Measurements from ENCODE around the gene PAGE3.

PAGE3 gene, protein sequence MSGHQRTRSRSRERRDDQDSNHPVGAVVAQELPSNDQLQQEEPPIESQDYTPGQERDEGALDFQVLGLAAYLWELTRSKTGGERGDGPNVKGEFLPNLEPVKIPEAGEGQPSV

DNA sequence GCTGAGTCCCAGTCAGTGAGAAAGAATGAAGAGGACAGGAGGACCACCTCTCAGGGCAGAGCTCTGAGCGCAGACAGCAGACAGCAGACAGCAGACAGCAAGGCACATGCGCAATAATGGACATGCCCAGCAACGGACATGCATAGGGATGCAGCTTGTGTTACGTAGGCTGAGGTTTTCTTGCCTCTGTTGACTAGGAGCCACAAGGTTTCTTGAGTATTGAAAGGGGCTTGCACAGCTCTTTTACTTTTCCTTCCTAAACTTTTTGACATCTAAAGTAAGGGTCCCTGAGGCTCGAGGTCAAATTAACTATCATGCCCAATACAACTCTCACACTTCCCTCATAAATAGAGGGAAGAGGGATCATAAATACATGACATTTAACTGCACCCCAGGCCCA, at the start of gene PAGE3:
TSS of gene PAGE3 (minus strand) at position 101 of the 400 bp plus-strand sequence. CDS start 1,013 bp downstream, outside the sequence.
- Histone ChIP-seq H3K4me3 (ENCODE audit: low read depth, low read length) (no peak within 1 kb of the TSS), H3K9me3 (ENCODE audit: control insufficient read depth, insufficient read depth, low read length) (no peaks in the 10 kb centered on the region), H3K4me1 (ENCODE audit: control insufficient read depth, insufficient read depth, low read length) (no peaks in the 10 kb centered on the region), H3K27me3 (ENCODE audit: control insufficient read depth, insufficient read depth, low read length) (no peaks in the 10 kb centered on the region), H3K36me3 (ENCODE audit: control insufficient read depth, insufficient read depth, low read length) (no peaks in the 10 kb centered on the region), H3K9ac (ENCODE audit: low read depth, low read length) (no peak within 1 kb of the TSS)

DNA sequence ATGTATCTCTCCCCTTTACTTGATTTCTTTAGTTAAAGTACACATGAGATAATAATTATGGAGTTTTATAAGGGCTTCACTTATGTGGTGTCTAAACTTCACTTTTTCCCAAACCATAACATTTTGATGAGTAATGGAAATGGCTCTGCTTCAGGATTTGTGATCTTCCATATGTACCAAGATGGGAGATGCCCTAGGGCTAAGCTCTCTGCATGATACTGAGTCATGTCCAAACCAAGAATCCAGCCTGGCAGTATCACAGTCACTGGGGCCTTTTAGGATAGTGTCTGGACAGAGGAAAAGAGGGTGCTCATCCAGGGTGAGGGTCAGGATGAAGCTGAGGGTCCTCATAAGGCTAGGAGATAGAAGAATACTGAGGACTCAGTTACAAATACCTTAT, 47.9 kb upstream of the PAGE3 start:
- Histone ChIP-seq H3K36me3 (ENCODE audit: control insufficient read depth, insufficient read depth, low read length) (no peaks in the 10 kb centered on the region), H3K27me3 (ENCODE audit: control insufficient read depth, insufficient read depth, low read length) (no peaks in the 10 kb centered on the region), H3K4me3 (ENCODE audit: low read depth, low read length) (no peak overlapping the region), H3K4me1 (ENCODE audit: control insufficient read depth, insufficient read depth, low read length) (no peaks in the 10 kb centered on the region), H3K9me3 (ENCODE audit: control insufficient read depth, insufficient read depth, low read length) (no peaks in the 10 kb centered on the region), H3K9ac (ENCODE audit: low read depth, low read length) (no peak overlapping the region)

DNA sequence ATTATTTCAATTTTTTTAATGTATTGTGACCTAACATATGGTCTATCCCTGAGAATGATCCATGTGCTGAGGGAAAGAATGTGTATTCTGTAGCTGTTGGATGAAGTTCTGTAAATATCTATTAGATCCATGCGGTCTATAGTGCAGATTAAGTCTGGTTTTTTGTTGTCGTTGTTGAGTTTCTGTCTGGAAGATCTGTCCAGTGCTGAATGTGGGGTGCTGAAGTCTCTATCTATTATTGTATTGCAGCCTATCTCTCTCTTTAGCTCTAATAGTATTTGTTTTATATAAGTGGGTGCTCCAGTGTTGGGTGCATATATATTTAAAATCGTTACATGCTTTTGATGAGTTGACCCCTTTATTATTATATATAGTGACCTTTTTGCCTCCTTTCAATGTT, 26.2 kb upstream of the PAGE3 start:
- Histone ChIP-seq H3K9me3 (ENCODE audit: control insufficient read depth, insufficient read depth, low read length) (no peaks in the 10 kb centered on the region), H3K36me3 (ENCODE audit: control insufficient read depth, insufficient read depth, low read length) (no peaks in the 10 kb centered on the region), H3K27me3 (ENCODE audit: control insufficient read depth, insufficient read depth, low read length) (no peaks in the 10 kb centered on the region), H3K4me1 (ENCODE audit: control insufficient read depth, insufficient read depth, low read length) (no peaks in the 10 kb centered on the region), H3K9ac (ENCODE audit: low read depth, low read length) (no peak overlapping the region), H3K4me3 (ENCODE audit: low read depth, low read length) (no peak overlapping the region)

DNA sequence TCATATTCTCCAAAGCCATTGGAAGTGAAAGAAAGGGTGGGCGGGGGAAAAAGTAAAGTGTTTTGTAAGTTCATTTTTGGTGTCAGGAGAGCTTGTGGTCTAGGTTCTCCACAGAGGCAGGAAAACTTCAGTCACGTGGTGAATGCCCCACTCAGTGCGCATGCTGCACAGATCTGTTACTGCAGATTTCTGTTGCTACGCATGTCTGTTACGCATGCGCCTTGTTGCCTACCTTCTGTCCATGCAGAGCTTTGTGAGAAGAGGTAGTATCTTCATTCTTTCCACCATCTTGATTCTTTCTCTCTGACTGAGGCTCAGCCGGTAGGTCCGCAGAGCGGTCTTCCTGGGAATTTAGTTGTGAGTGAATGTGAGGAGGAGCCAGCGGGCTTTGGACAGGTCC, 15.1 kb upstream of the PAGE3 start:
- H3K27me3 ChIP-seq (ENCODE audit: control insufficient read depth, insufficient read depth, low read length): no peaks in the 10 kb centered on the region
- no peak overlapping the region for H3K9ac ChIP-seq (ENCODE audit: low read depth, low read length)
- no peaks in the 10 kb centered on the region for H3K4me1 ChIP-seq (ENCODE audit: control insufficient read depth, insufficient read depth, low read length)
- H3K4me3 ChIP-seq (ENCODE audit: low read depth, low read length): no peak overlapping the region
- H3K9me3 ChIP-seq (ENCODE audit: control insufficient read depth, insufficient read depth, low read length): peaks cover 2% of the 10 kb centered on the region
- no peaks in the 10 kb centered on the region for H3K36me3 ChIP-seq (ENCODE audit: control insufficient read depth, insufficient read depth, low read length)

DNA sequence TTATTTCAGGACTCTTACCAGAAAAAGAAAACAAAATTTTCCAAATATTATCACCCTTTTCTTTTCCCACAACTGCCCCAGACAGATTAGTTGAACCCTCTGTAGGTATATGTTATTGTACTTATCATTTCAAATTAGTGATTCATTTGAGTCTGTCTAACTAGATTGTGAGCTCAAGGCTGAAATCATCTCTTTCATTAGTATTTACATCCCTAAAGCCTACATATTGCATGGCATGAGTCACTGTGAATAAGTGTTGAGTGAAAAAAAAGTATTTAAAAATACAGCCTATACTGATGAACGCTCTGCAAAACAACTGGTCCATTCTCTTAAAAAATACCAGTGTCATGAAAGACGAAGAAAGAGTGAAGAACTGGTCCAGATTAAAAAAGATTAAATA, 3.9 kb downstream of the PAGE3 start:
- Histone ChIP-seq H3K9me3 (ENCODE audit: control insufficient read depth, insufficient read depth, low read length) (no peaks in the 10 kb centered on the region), H3K9ac (ENCODE audit: low read depth, low read length) (no peak overlapping the region), H3K27me3 (ENCODE audit: control insufficient read depth, insufficient read depth, low read length) (no peaks in the 10 kb centered on the region), H3K36me3 (ENCODE audit: control insufficient read depth, insufficient read depth, low read length) (no peaks in the 10 kb centered on the region), H3K4me1 (ENCODE audit: control insufficient read depth, insufficient read depth, low read length) (no peaks in the 10 kb centered on the region), H3K4me3 (ENCODE audit: low read depth, low read length) (no peak overlapping the region)

DNA sequence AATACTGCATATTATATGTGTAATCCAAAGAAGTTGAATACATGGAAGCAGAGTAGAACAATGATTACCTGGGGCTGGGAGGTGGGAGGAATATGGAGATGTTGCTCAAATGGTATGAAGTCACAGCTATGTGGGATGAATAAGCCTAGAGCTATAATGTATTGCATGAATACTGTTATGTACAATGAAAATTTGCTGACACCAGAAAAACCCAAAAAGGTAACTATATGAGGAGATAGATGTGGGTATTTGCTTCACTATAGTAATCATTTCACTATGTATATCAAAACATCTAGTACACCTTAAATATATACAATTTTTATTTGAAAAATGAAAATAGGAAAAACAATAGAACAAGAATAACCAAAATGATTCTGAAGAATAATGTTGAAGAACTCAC, 11.2 kb downstream of the PAGE3 start:
- H3K9me3 ChIP-seq (ENCODE audit: control insufficient read depth, insufficient read depth, low read length): no peaks in the 10 kb centered on the region
- no peak overlapping the region for H3K4me3 ChIP-seq (ENCODE audit: low read depth, low read length)
- no peaks in the 10 kb centered on the region for H3K27me3 ChIP-seq (ENCODE audit: control insufficient read depth, insufficient read depth, low read length)
- no peak overlapping the region for H3K9ac ChIP-seq (ENCODE audit: low read depth, low read length)
- no peaks in the 10 kb centered on the region for H3K36me3 ChIP-seq (ENCODE audit: control insufficient read depth, insufficient read depth, low read length)
- no peaks in the 10 kb centered on the region for H3K4me1 ChIP-seq (ENCODE audit: control insufficient read depth, insufficient read depth, low read length)

DNA sequence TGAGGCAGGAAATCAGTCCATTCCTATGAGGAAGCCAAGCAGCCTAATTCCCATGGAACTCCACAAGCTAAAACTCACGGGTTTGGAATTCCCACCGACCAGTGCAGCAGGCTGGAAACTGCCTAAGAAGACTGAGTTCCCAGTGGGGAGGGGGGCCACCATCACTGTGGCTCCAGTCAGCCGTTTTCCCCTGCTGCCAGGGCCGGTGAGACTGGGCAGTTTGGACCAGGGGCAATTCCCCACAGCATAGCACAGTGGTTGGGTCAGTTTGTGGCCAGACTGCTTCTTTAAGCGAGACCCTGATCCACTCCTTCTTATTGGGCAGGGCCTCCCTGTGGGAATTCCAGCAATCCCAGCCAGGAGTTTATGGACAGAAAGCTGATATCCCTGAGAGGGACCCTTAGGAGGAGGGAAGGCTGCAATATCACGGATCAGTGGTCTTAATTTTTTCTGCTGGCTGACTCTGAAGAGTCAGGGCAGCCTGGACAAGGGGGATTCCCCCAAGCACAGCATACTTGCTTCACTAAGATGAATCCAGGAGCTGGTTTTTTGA, 23.9 kb downstream of the PAGE3 start:
- no peaks in the 10 kb centered on the region for H3K27me3 ChIP-seq (ENCODE audit: control insufficient read depth, insufficient read depth, low read length)
- H3K9me3 ChIP-seq (ENCODE audit: control insufficient read depth, insufficient read depth, low read length): no peaks in the 10 kb centered on the region
- H3K4me3 ChIP-seq (ENCODE audit: low read depth, low read length): no peak overlapping the region
- no peaks in the 10 kb centered on the region for H3K4me1 ChIP-seq (ENCODE audit: control insufficient read depth, insufficient read depth, low read length)
- H3K36me3 ChIP-seq (ENCODE audit: control insufficient read depth, insufficient read depth, low read length): no peaks in the 10 kb centered on the region
- H3K9ac ChIP-seq (ENCODE audit: low read depth, low read length): no peak overlapping the region

DNA sequence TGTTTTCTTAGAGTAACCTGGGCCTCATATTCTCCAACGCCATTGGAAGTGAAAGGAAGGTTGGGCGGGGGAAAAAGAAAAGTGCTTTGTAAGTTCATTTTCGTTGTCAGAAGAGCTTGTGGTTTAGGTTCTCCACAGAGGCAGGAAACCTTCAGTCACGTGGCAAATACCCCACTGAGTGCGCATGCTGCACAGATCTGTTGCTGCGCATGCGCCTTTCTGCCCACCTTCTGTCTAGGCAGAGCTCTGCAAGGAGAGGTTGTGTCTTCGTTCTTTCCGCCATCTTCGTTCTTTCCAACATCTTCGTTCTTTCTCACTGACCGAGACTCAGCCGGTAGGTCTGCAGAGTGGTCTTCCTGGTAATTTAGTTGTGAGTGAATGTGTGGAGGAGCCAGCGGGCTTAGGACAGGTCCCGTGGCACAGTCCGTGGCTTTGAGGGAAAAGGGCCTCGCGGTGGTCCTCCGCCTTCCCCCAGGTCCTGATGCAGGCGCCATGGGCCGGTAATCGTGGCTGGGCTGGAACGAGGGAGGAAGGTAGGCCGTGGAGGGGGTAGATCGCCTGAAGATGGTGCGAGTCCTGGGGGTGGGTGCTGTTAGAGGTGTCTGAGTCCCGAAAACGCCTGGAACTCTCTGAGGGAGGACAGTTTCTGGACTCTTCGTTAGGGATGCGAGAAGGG, 44.5 kb downstream of the PAGE3 start, which contains the start of gene PAGE5:
TSS of gene PAGE5 (plus strand) at position 228 of the 676 bp plus-strand sequence. CDS start 1,037 bp downstream, outside the sequence.
- Histone ChIP-seq H3K36me3 (ENCODE audit: control insufficient read depth, insufficient read depth, low read length) (peaks cover 3% of the 10 kb centered on the region), H3K4me3 (ENCODE audit: low read depth, low read length) (no peak within 1 kb of the TSS), H3K27me3 (ENCODE audit: control insufficient read depth, insufficient read depth, low read length) (no peaks in the 10 kb centered on the region), H3K9ac (ENCODE audit: low read depth, low read length) (no peak within 1 kb of the TSS), H3K4me1 (ENCODE audit: control insufficient read depth, insufficient read depth, low read length) (no peaks in the 10 kb centered on the region), H3K9me3 (ENCODE audit: control insufficient read depth, insufficient read depth, low read length) (no peaks in the 10 kb centered on the region)

DNA sequence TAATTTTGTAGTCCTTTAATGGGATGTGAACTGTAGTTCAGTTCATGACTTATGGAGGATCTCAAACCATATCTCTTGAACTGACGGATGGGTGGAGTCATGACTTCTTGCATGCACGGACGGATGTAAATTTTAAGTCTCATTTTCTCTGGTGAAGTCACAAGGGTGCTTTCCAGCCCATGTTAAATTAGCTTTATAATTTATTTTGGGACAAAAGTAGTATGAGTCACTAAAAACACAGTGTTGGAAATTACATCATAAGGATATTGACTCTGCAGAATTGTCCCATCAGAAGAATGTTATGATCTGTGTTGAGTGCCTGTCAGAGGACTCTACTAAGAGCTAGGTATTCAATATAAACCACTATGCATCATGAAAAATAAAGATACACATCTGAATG, 51.3 kb downstream of the PAGE3 start:
- no peaks in the 10 kb centered on the region for H3K27me3 ChIP-seq (ENCODE audit: control insufficient read depth, insufficient read depth, low read length)
- no peaks in the 10 kb centered on the region for H3K9me3 ChIP-seq (ENCODE audit: control insufficient read depth, insufficient read depth, low read length)
- no peaks in the 10 kb centered on the region for H3K36me3 ChIP-seq (ENCODE audit: control insufficient read depth, insufficient read depth, low read length)
- no peak overlapping the region for H3K4me3 ChIP-seq (ENCODE audit: low read depth, low read length)
- no peak overlapping the region for H3K9ac ChIP-seq (ENCODE audit: low read depth, low read length)
- no peaks in the 10 kb centered on the region for H3K4me1 ChIP-seq (ENCODE audit: control insufficient read depth, insufficient read depth, low read length)

DNA sequence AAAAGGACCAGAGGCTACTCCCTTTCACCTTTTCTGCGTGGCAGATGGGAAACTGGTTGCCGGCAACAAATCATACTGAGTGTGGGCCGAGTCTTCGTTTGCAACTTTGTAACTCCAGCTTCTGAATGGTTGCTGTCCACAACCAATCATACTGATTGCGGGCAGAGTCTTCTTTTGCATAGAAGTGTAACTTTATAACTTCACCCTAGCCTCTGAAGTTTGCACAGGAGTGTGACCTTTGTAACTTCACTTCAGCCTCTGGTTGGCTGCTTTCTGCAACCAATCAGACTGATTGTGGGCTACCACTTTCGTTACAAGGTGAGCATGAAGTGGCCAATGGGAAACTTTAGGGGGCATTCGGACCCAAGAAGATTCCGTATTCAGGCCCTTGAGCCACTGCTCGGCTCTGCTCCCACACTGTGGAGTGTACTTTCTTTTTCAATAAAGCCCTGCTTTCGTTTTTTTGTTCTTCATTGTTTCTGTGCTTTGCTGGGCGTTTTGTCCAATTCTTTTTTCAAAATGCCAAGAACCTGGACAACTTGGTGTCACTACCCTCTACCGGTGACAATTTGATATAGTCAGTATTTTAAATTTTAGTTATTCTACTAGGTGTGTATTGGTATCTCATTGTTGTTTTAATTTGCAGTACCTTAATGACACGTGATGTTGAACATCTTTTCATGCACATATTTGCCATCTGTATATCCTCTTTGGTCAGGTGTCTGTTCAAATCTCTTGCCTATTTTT, 53.6 kb downstream of the PAGE3 start:
- Histone ChIP-seq H3K9me3 (ENCODE audit: control insufficient read depth, insufficient read depth, low read length) (no peaks in the 10 kb centered on the region), H3K9ac (ENCODE audit: low read depth, low read length) (no peak overlapping the region), H3K4me1 (ENCODE audit: control insufficient read depth, insufficient read depth, low read length) (no peaks in the 10 kb centered on the region), H3K36me3 (ENCODE audit: control insufficient read depth, insufficient read depth, low read length) (no peaks in the 10 kb centered on the region), H3K4me3 (ENCODE audit: low read depth, low read length) (no peak overlapping the region), H3K27me3 (ENCODE audit: control insufficient read depth, insufficient read depth, low read length) (no peaks in the 10 kb centered on the region)

Measured in iPS-15b (cell line).